CD14-positive monocyte (primary cell): Measurements from ENCODE around the gene CNPPD1. TPM values are rescaled to one million over a fixed set of nuclear protein-coding genes. Genes with fewer than 3 reads are reported as not detected.

Experiments
- DNase-seq, 3 donors: peaks; one replicate each; pipeline ENCODE4 v3.0.0-alpha.2; 2011 to 2022
- H2AFZ ChIP-seq: 2 replicates; pipeline ENCODE4 v1.6.0; 2012; ENCODE audit warnings: mild to moderate bottlenecking, low read depth, low read length, inconsistent platforms; ENCODE audit not compliant: insufficient read depth, poor library complexity, severe bottlenecking
- H3K27ac ChIP-seq, 2 donors: 1 replicate in 1 of 2; 2 replicates in 1 of 2; pipeline ENCODE4 v1.5.1; 2012 to 2013; ENCODE audit warnings: low read length in 2 of 2, control low read depth in 1 of 2, inconsistent platforms in 1 of 2, low read depth in 1 of 2, mild to moderate bottlenecking in 1 of 2
- H3K27me3 ChIP-seq, 2 donors: one replicate each; pipeline versions ENCODE4 v1.6.0 to v1.6.1; 2011 to 2013; ENCODE audit warnings: low read length in 2 of 2; ENCODE audit not compliant: control insufficient read depth in 2 of 2, insufficient read depth in 2 of 2
- H3K36me3 ChIP-seq, 2 donors: replicated peaks in 1 of 2; 1 replicate in 1 of 2; 2 replicates in 1 of 2; pipeline versions ENCODE4 v1.5.1 to v1.6.1; 2012 to 2013; ENCODE audit warnings: low read length in 2 of 2, control low read depth in 1 of 2, inconsistent platforms in 1 of 2, mild to moderate bottlenecking in 1 of 2; ENCODE audit not compliant: insufficient read depth in 2 of 2, control insufficient read depth in 1 of 2
- H3K4me1 ChIP-seq, 2 donors: 1 replicate in 1 of 2; 2 replicates in 1 of 2; pipeline versions ENCODE4 v1.5.1 to v1.6.1; 2012 to 2013; ENCODE audit warnings: low read length in 2 of 2, control low read depth in 1 of 2, inconsistent platforms in 1 of 2, mild to moderate bottlenecking in 1 of 2, moderate library complexity in 1 of 2; ENCODE audit not compliant: insufficient read depth in 2 of 2, control insufficient read depth in 1 of 2
- H3K4me2 ChIP-seq: replicated peaks from 2 replicates; pipeline ENCODE3; 2012; ENCODE audit warnings: low read length, moderate library complexity, mild to moderate bottlenecking; ENCODE audit not compliant: poor library complexity, severe bottlenecking; ENCODE audit errors: extremely low read depth
- H3K4me3 ChIP-seq, 3 experiments: fragments of 200-600 bp in 1 of 3; sonication (generic) in 1 of 3; replicated peaks in 1 of 3; 1 replicate in 2 of 3; 2 replicates in 1 of 3; pipeline ENCODE4 v1.5.1; 2011 to 2013; ENCODE audit warnings: low read length in 3 of 3, mild to moderate bottlenecking in 3 of 3, control low read depth in 2 of 3, low read depth in 2 of 3, inconsistent platforms in 1 of 3, moderate library complexity in 1 of 3
- H3K79me2 ChIP-seq: 2 replicates; pipeline ENCODE4 v1.6.0; 2012; ENCODE audit warnings: mild to moderate bottlenecking, control low read depth, inconsistent platforms, low read length, moderate library complexity; ENCODE audit not compliant: insufficient read depth
- H3K9ac ChIP-seq: 2 replicates; pipeline ENCODE4 v1.6.0; 2017; ENCODE audit warnings: low read length, mild to moderate bottlenecking; ENCODE audit not compliant: insufficient read depth, poor library complexity, severe bottlenecking
- H3K9me3 ChIP-seq, 2 donors: replicated peaks in 1 of 2; 1 replicate in 1 of 2; 2 replicates in 1 of 2; pipeline versions ENCODE4 v1.5.1 to v1.6.1; 2012 to 2013; ENCODE audit warnings: low read length in 2 of 2, control low read depth in 1 of 2; ENCODE audit not compliant: control insufficient read depth in 1 of 2, insufficient read depth in 1 of 2
- H4K20me1 ChIP-seq: 2 replicates; pipeline ENCODE4 v1.6.0; 2012; ENCODE audit warnings: mild to moderate bottlenecking, low read length, control low read depth, moderate library complexity; ENCODE audit not compliant: insufficient read depth
- H3K27ac Mint-ChIP-seq, 7 donors: one replicate each; pipeline ENCODE4 v1.8.0; 2020; ENCODE audit warnings: mild to moderate bottlenecking in 7 of 7, mixed read lengths in 7 of 7, moderate library complexity in 6 of 7, inconsistent platforms in 2 of 7
- H3K27me3 Mint-ChIP-seq, 3 donors: one replicate each; pipeline ENCODE4 v1.8.0; 2021 to 2022; ENCODE audit warnings: low read depth in 3 of 3, mild to moderate bottlenecking in 3 of 3, mixed read lengths in 3 of 3, moderate library complexity in 3 of 3, inconsistent platforms in 1 of 3
- H3K36me3 Mint-ChIP-seq, 2 donors: one replicate each; pipeline ENCODE4 v1.8.0; 2020; ENCODE audit warnings: mixed read lengths in 2 of 2, inconsistent platforms in 1 of 2, mild to moderate bottlenecking in 1 of 2
- H3K4me1 Mint-ChIP-seq: one replicate; pipeline ENCODE4 v1.8.0; 2020; ENCODE audit warnings: mild to moderate bottlenecking, mixed read lengths
- H3K4me3 Mint-ChIP-seq, 2 donors: one replicate each; pipeline ENCODE4 v1.8.0; 2020; ENCODE audit warnings: mild to moderate bottlenecking in 2 of 2, mixed read lengths in 2 of 2, moderate library complexity in 1 of 2
- H3K9me3 Mint-ChIP-seq, 7 donors: one replicate each; pipeline ENCODE4 v1.8.0; 2020 to 2022; ENCODE audit warnings: mixed read lengths in 7 of 7, mild to moderate bottlenecking in 6 of 7, moderate library complexity in 6 of 7, inconsistent platforms in 2 of 7
- CTCF ChIP-seq: fragments of 200-600 bp; IDR thresholded peaks from one replicate; pipeline ENCODE4 v1.8.0; 2022; ENCODE audit warnings: antibody characterized with exemption, mild to moderate bottlenecking
- WGBS: methylation state at CpG from one replicate; pipeline ENCODE4 v1.1.5; 2013; ENCODE audit warnings: missing lambda C conversion rate; ENCODE audit not compliant: insufficient coverage; 5-methylcytosine and 5-hydroxymethylcytosine counted together
- intact Hi-C, 2 donors: fragments of 100-400 bp; cut with micrococcal nuclease; formaldehyde crosslinking; loops; one replicate each; pipeline versions ENCODE4 v1.15.0 to v1.15.1; 2023
- polyA plus RNA-seq, 3 donors: library from polyadenylated mRNA; depleted of rRNA in 1 of 3; unstranded in 2 of 3; stranded (reverse) in 1 of 3; fragments of 300-500 nt in 2 of 3; fragments of >200 nt in 1 of 3; fragmentation: Illumina TruSeq in 2 of 3; gene quantifications; 1 replicate in 2 of 3; 2 replicates in 1 of 3; pipeline ENCODE4 v1.2.3, GENCODE V29; 2012 to 2021

CNPPD1 gene
- polyA plus RNA-seq, 3 donors, result 68.8 to 109 (median 71.3) TPM

GRCh38 chr2:219178377-219179175 lies 1.9 kb upstream of the CNPPD1 start:
- H3K4me3 ChIP-seq, result peak overlapping the region; percentile 45 to 95 (median 92)
- H3K27me3 ChIP-seq, result no peaks in the 10 kb centered on the region
- Mint-ChIP-seq H3K4me3 (peak overlapping the region; percentile 86 to 95), H3K4me1 (peaks cover 68% of the 10 kb centered on the region), H3K9me3 (peaks cover 0 to 2% (median 0%) of the 10 kb centered on the region in 7 donors), H3K36me3 (peaks cover 52 to 62% of the 10 kb centered on the region in 2 donors), H3K27me3 (peaks cover 0 to 3% (median 0%) of the 10 kb centered on the region in 3 donors), H3K27ac (peak overlapping the region; percentile 57 to 91 (median 80))
- peaks cover 55 to 65% of the 10 kb centered on the region in 2 donors for H3K36me3 ChIP-seq
- peak overlapping the region in 1 of 2 donors; percentile 99 for H3K27ac ChIP-seq
- H4K20me1 ChIP-seq, result peaks cover 69% of the 10 kb centered on the region
- peaks cover 50 to 79% of the 10 kb centered on the region in 2 donors for H3K4me1 ChIP-seq
- intact Hi-C loops, result loop anchor here (1.0 to 10.0 kb wide), 6 partner anchors 28 to 426 kb away; partner anchors contain the start of genes ABCB6 (in 1 of the 2), GLB1L (in 1 of the 2), STK16 (in 1 of the 2) and TUBA4A (in 1 of the 2)
- no peaks in the 10 kb centered on the region for H3K9me3 ChIP-seq
- under 1% methylated on average over 29 of the region's 45 CpGs for WGBS
- H3K4me2 ChIP-seq, result peak overlapping the region; percentile 98
- peak overlapping the region; percentile 79 for H2AFZ ChIP-seq
- H3K79me2 ChIP-seq, result peaks cover 61% of the 10 kb centered on the region
- peak; percentile 55 for TF ChIP-seq CTCF
- peak overlapping the region; percentile 96 for H3K9ac ChIP-seq
- DNase-seq, result peak in 1 of 3 donors; percentile 12

DNA sequence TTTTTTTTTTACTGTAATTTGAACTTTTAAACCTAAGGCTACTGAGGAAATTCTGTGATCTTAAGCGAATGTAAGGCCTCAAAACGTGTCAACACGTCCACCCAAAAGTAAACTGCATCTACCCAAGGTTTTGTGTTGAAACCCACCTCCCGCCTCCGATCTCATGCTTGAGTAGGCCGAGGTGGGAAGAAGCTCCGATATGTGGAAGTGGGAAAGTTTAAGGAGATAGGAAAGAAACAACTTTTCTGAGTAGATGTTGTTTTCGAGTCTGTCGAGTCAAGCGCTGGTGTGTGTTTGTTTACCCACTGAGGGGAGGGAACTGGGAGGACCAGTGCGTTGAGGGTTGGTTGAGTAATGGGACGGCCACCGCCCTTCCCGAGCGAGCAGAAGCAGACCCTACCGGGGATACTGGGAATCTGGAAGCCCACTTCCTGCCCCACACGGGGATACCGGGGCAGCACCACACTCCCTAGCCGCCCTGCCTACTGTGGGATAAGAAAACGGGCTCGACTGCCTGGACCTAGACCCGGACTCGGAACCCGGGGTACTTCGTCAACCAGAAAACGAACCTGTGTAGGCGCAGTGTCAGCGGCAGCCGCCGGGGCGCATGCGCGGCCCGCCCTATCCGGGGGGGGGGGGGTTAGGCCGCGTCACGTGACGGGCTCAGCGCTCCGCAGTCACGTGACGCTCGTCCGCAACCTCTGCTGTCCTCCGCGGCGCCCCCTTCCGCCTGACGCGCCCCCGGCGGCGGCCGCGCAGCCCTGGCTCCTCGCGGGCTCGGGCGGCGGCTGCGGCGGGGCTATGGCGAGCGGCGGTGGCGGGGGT lies 1.0 kb upstream of the CNPPD1 start, which contains the start of gene RETREG2:
TSS of gene RETREG2 (plus strand) at position 724 of the 825 bp plus-strand sequence. CDS start at position 802, 78 bp downstream.
- peaks cover 68% of the 10 kb centered on the region for H3K4me1 Mint-ChIP-seq
- H3K4me1 ChIP-seq, result peaks cover 48 to 77% of the 10 kb centered on the region in 2 donors
- intact Hi-C loops, result loop anchor here (1.0 to 10.0 kb wide), 7 partner anchors 29 to 427 kb away; partner anchors contain the start of genes ABCB6 (in 1 of the 2), GLB1L (in 1 of the 2), STK16 (in 1 of the 2) and TUBA4A (in 1 of the 2)

More for the DNA sequence above, 1.0 kb upstream of the CNPPD1 start, which contains the start of gene RETREG2:
- TF ChIP-seq CTCF, result no peak
- Histone ChIP-seq H3K79me2 (peaks cover 61% of the 10 kb centered on the region), H3K27me3 (no peaks in the 10 kb centered on the region), H3K9ac (peak within 1 kb of the TSS; percentile 96), H3K27ac (peak within 1 kb of the TSS; percentile 99), H3K4me2 (peak within 1 kb of the TSS; percentile 98), H3K36me3 (peaks cover 55 to 65% of the 10 kb centered on the region in 2 donors), H3K4me3 (peak within 1 kb of the TSS; percentile 76 to 95 (median 92)), H4K20me1 (peaks cover 70% of the 10 kb centered on the region), H2AFZ (peak within 1 kb of the TSS; percentile 85), H3K9me3 (no peaks in the 10 kb centered on the region)
- 0% methylated on average over 47 of the region's 67 CpGs for WGBS
- peak; percentile 92 to 95 (median 94) for DNase-seq
- Mint-ChIP-seq H3K27me3 (peaks cover 0 to 3% (median 2%) of the 10 kb centered on the region in 3 donors), H3K4me3 (peak within 1 kb of the TSS; percentile 86 to 95), H3K27ac (peak within 1 kb of the TSS; percentile 98 to 100 (median 99)), H3K36me3 (peaks cover 50 to 62% of the 10 kb centered on the region in 2 donors), H3K9me3 (peaks cover 0 to 2% (median 0%) of the 10 kb centered on the region in 7 donors)
